ENCODE measurements around the gene DDTL. TPM values are rescaled to one million over a fixed set of nuclear protein-coding genes. Genes with fewer than 3 reads are reported as not detected.
"Not testable (repeated sequence)": the region's sequence is repeated elsewhere in the genome, so short reads cannot be mapped to it uniquely, and the experiment has no call there.

The DDTL gene
- 0.51 and 2.8 TPM in 2 replicates for total RNA-seq (2014; rRNA removed; shearing (Covaris generic))

- DNase-seq (ENCODE audit: low spot score): not testable (repeated sequence)
Observed at GRCh38 chr22:23966568-23966967, at the start of gene DDTL. TSS of gene DDTL (plus strand) at chr22:23966888. CDS start at chr22:23966915, 27 bp downstream.

- DNase-seq (ENCODE audit: low spot score): not testable (repeated sequence)
Observed at GRCh38 chr22:23920267-23920611, 46.4 kb upstream of the DDTL start.

- DNase-seq (ENCODE audit: low spot score): not testable (repeated sequence)
Observed at GRCh38 chr22:23921586-23922201, 45.0 kb upstream of the DDTL start.

GRCh38 chr22:23922921-23923320, 43.8 kb upstream of the DDTL start:
- no peak for DNase-seq (ENCODE audit: low spot score)

- no peak for DNase-seq (ENCODE audit: low spot score)
Observed at GRCh38 chr22:23925020-23925606, 41.6 kb upstream of the DDTL start.

- no peak for DNase-seq (ENCODE audit: low spot score)
Observed at GRCh38 chr22:23926561-23926960, 40.1 kb upstream of the DDTL start.

GRCh38 chr22:23938328-23939016, 28.2 kb upstream of the DDTL start:
- no peak for DNase-seq (ENCODE audit: low spot score)

GRCh38 chr22:23939017-23939357, 27.7 kb upstream of the DDTL start:
- no peak for DNase-seq (ENCODE audit: low spot score)

GRCh38 chr22:23940166-23940565, 26.5 kb upstream of the DDTL start:
- DNase-seq (ENCODE audit: low spot score): not testable (repeated sequence)

- not testable (repeated sequence) for DNase-seq (ENCODE audit: low spot score)
Observed at GRCh38 chr22:23947391-23947790, 19.3 kb upstream of the DDTL start.

- DNase-seq (ENCODE audit: low spot score): not testable (repeated sequence)
Observed at GRCh38 chr22:23949764-23950163, 16.9 kb upstream of the DDTL start.

- not testable (repeated sequence) for DNase-seq (ENCODE audit: low spot score)
Observed at GRCh38 chr22:23951383-23951782, 15.3 kb upstream of the DDTL start.

- not testable (repeated sequence) for DNase-seq (ENCODE audit: low spot score)
Observed at GRCh38 chr22:23952794-23953405, 13.8 kb upstream of the DDTL start.

GRCh38 chr22:23953485-23953884, 13.2 kb upstream of the DDTL start:
- DNase-seq (ENCODE audit: low spot score): not testable (repeated sequence)

GRCh38 chr22:23954193-23954990, 12.3 kb upstream of the DDTL start:
- DNase-seq (ENCODE audit: low spot score): not testable (repeated sequence)

GRCh38 chr22:23954991-23955305, 11.7 kb upstream of the DDTL start:
- DNase-seq (ENCODE audit: low spot score): not testable (repeated sequence)

- not testable (repeated sequence) for DNase-seq (ENCODE audit: low spot score)
Observed at GRCh38 chr22:23955886-23956285, 10.8 kb upstream of the DDTL start.

- DNase-seq (ENCODE audit: low spot score): peak; percentile 71
Observed at GRCh38 chr22:23956301-23956900, 10.3 kb upstream of the DDTL start.

- not testable (repeated sequence) for DNase-seq (ENCODE audit: low spot score)
Observed at GRCh38 chr22:23961084-23961771, 5.5 kb upstream of the DDTL start, which contains the start of gene GSTT2B. TSS of gene GSTT2B (minus strand) at chr22:23961195. CDS start at chr22:23961131, 64 bp downstream.

GRCh38 chr22:23966094-23966493, 594 bp upstream of the DDTL start:
- DNase-seq (ENCODE audit: low spot score): not testable (repeated sequence)

- no peak for DNase-seq (ENCODE audit: low spot score)
Observed at GRCh38 chr22:23969071-23969470, 2.4 kb downstream of the DDTL start.

All from HT-29 (cell line).